Ovary (tissue), 9 donors: Measurements from ENCODE around the gene KRT2. TPM values are rescaled to one million over a fixed set of nuclear protein-coding genes. Genes with fewer than 3 reads are reported as not detected.

Experiments
- DNase-seq, 5 donors: peaks; one replicate each; pipeline ENCODE4 v3.0.0-alpha.2; 2019 to 2020
- H3K27ac ChIP-seq, 2 donors: fragments of 200-600 bp; one replicate each; pipeline versions ENCODE4 v1.5.1 to v1.8.0; 2019 to 2022
- H3K27me3 ChIP-seq: fragments of 200-600 bp; one replicate; pipeline ENCODE4 v1.8.0; 2022
- H3K36me3 ChIP-seq: fragments of 200-600 bp; sonication (generic); one replicate; pipeline ENCODE4 v1.5.1; 2019
- H3K4me1 ChIP-seq: one replicate; pipeline ENCODE4 v1.8.1; 2013; ENCODE audit warnings: mild to moderate bottlenecking, moderate library complexity; ENCODE audit not compliant: insufficient read depth
- H3K4me3 ChIP-seq: fragments of 200-600 bp; sonication (generic); one replicate; pipeline ENCODE4 v1.5.1; 2017
- H3K9me3 ChIP-seq, 2 donors: fragments of 200-600 bp in 1 of 2; sonication (generic) in 1 of 2; one replicate each; pipeline versions ENCODE4 v1.5.1 to v1.8.1; 2013 to 2019; ENCODE audit warnings: mild to moderate bottlenecking in 1 of 2, moderate library complexity in 1 of 2
- EP300 ChIP-seq: sonication (generic); formaldehyde crosslinking; IDR thresholded peaks from one replicate; pipeline ENCODE4 v1.6.1; 2017; ENCODE audit warnings: antibody characterized with exemption
- POLR2A ChIP-seq: fragments of 450-650 bp; IDR thresholded peaks from one replicate; pipeline ENCODE4 v1.6.1; 2017; ENCODE audit warnings: antibody characterized with exemption, mild to moderate bottlenecking, moderate library complexity
- WGBS, 3 donors: extraction: QIAGEN DNeasy Blood & Tissue Kit in 1 of 3; methylation state at CpG; one replicate each; pipeline versions ENCODE4 v1.1.5 to v1.1.7; 2013 to 2017; 5-methylcytosine and 5-hydroxymethylcytosine counted together
- intact Hi-C, 4 donors: fragments of 100-400 bp; cut with DNase I; formaldehyde crosslinking; loops; one replicate each; pipeline versions ENCODE4 v1.11.0 to v1.15.1; 2022 to 2023
- polyA plus RNA-seq, 2 donors: library from polyadenylated mRNA; stranded (reverse); fragments of 200-250 nt in 1 of 2; fragments of 350-450 nt in 1 of 2; fragmentation: Illumina TruSeq in 1 of 2; extraction: RNeasy Lipid Tissue Mini Kit (QIAGEN cat#74804) in 1 of 2; gene quantifications; one replicate each; pipeline ENCODE4 v1.2.3, GENCODE V29; 2013 to 2014
- total RNA-seq, 7 donors: library from RNA; depleted of rRNA in 2 of 7; stranded (reverse); fragments of >200 nt in 2 of 7; fragmentation: NEBNext Ultra II Directional in 3 of 7; extraction: Animal tissue kit (Norgen Biotek cat#: 25700) in 3 of 7; gene quantifications; one replicate each; pipeline versions ENCODE4 v1.1.0 to v1.2.4, GENCODE V29; 2016 to 2023
- TF ChIP-seq, protein P1 (sequence below), 3 donors: fragments of 450-650 bp in 2 of 3; fragments of 200-600 bp in 1 of 3; IDR thresholded peaks; one replicate each; pipeline versions ENCODE4 v1.5.1 to v1.8.0; 2016 to 2022; ENCODE audit warnings: antibody characterized with exemption in 3 of 3, mild to moderate bottlenecking in 1 of 3
- donor health status: DM: no; HTN: no; CAD: no; lungs with moderate emphysema.
- donor health status: DM: no; HTN: no; CAD: no.
- donor health status: Bipolar disorder and iron deficiency.
- donor health status: DM: yes; HTN: yes; CAD: no.
- donor health status: DM: no; HTN: no; CAD: no.
- donor health status: DM: yes; HTN: yes; CAD: no.

Gene KRT2
- total and polyA plus RNA-seq, 9 donors = not detected

DNA sequence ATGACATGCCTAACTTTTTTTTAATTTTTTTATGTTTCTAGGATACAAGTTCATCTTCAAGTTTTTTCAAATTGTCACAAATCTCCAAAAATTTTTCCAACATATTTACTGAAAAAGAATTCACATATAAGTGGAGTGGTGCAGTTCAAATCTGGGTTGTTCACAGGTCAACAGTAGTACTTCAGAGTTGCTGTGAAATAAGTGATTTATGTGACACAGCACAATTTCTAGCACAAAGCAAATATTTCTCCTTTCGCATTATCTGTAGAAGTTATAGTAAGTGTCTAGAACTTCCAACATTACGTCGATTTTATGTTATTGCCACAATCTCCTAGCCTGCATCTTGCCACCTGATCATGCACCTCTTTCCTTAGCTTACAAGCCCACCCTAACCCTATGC is 9.7 kb upstream of the KRT2 start:
- no peak overlapping the region for H3K4me3 ChIP-seq
- intact Hi-C loops = no loop called here
- TF ChIP-seq POLR2A = no peak
- TF ChIP-seq EP300 = no peak
- TF ChIP-seq, protein P1, sequence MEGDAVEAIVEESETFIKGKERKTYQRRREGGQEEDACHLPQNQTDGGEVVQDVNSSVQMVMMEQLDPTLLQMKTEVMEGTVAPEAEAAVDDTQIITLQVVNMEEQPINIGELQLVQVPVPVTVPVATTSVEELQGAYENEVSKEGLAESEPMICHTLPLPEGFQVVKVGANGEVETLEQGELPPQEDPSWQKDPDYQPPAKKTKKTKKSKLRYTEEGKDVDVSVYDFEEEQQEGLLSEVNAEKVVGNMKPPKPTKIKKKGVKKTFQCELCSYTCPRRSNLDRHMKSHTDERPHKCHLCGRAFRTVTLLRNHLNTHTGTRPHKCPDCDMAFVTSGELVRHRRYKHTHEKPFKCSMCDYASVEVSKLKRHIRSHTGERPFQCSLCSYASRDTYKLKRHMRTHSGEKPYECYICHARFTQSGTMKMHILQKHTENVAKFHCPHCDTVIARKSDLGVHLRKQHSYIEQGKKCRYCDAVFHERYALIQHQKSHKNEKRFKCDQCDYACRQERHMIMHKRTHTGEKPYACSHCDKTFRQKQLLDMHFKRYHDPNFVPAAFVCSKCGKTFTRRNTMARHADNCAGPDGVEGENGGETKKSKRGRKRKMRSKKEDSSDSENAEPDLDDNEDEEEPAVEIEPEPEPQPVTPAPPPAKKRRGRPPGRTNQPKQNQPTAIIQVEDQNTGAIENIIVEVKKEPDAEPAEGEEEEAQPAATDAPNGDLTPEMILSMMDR (IDR thresholded peaks at IDR 0.05) = no peak
- H3K36me3 ChIP-seq = no peaks in the 10 kb centered on the region
- no peaks in the 10 kb centered on the region for H3K4me1 ChIP-seq
- H3K27ac ChIP-seq = no peak overlapping the region
- no peak for DNase-seq
- no peaks in the 10 kb centered on the region for H3K27me3 ChIP-seq
- H3K9me3 ChIP-seq = no peaks in the 10 kb centered on the region
- WGBS, 3 donors = 69 to 86% (median 81%) methylated on average over 3 of the region's 3 CpGs

DNA sequence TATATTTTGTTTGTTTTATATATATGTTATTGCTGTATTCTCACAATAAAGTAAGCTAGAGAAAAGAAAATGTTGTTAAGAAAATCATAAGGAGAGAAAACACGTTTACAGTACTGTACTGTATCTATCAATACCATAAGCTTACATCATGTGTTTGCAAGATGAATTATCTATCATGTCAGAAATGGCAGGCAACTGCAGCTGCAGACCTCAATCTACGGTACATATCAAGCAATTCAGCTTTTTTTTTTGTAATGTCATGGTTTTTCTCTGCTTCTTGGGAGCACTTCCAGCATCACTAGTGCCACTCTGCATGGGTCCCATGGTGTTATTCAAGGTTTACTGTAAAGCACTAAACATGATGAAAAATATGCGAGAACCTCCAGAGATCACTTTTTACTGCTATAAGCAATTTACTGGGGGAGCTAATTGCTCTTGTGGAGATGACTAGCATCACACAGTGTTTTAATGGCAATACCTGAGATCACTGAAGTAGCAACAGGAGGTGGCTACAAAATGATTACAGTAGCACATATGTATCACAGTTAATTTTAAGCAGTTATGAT is 9.0 kb upstream of the KRT2 start:
- H3K27ac ChIP-seq = no peak overlapping the region
- TF ChIP-seq, protein P1 (IDR thresholded peaks at IDR 0.05) = no peak
- no peak for TF ChIP-seq POLR2A
- TF ChIP-seq EP300 = no peak
- no peaks in the 10 kb centered on the region for H3K4me1 ChIP-seq
- DNase-seq = no peak
- H3K27me3 ChIP-seq = no peaks in the 10 kb centered on the region
- no peaks in the 10 kb centered on the region for H3K36me3 ChIP-seq
- no peak overlapping the region for H3K4me3 ChIP-seq
- H3K9me3 ChIP-seq = no peaks in the 10 kb centered on the region
- 63 to 67% (median 65%) methylated on average over 3 of the region's 3 CpGs for WGBS, 3 donors
- intact Hi-C loops = no loop called here

DNA sequence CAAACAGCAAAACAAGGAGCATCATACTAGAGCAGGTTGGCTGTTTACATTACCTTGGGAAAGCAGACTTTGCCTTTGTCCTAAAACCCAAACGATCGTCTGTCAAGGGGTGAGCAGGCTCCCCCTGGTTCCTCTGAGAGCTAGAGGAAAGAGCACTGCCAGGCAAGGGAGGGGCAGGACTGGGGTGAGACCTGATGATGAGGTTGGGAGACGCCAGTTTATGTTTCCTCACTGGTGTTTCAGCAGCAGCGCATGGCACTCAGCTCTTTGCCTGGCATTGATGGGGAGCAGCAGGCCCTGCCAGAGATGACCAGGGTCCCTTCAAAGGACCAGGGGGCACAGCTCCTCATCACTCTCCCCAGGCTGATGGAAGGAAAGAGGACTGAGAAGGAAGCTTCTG is 7.9 kb upstream of the KRT2 start:
- Histone ChIP-seq H3K27me3 (no peaks in the 10 kb centered on the region), H3K4me3 (no peak overlapping the region), H3K9me3 (no peaks in the 10 kb centered on the region), H3K36me3 (no peaks in the 10 kb centered on the region), H3K4me1 (no peaks in the 10 kb centered on the region), H3K27ac (no peak overlapping the region)
- no peak for DNase-seq
- intact Hi-C loops = no loop called here
- WGBS, 3 donors = 65 to 82% (median 70%) methylated on average over 4 of the region's 4 CpGs
- TF ChIP-seq, protein P1 (IDR thresholded peaks at IDR 0.05) = no peak
- TF ChIP-seq EP300 = no peak
- no peak for TF ChIP-seq POLR2A

DNA sequence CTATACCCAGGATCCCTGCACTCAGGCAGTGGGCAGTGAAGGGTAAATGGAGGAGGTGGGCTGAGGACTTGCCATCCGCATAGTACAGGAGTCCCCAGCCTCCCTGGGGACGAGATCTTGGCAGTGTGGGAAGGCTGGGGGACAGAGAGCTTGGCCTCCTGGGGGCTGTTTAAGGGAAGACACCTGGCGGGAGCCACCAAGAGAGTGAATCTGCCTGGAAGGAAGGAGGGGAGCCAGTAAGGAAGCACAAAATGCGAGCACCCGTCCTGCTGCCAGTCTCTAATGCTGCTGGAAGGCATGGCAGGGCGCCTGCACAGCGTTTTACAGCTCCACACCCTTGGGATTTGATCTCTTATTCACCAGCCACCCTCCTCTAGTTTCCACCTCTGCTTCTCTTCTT is 7.4 kb upstream of the KRT2 start:
- no peaks in the 10 kb centered on the region for H3K4me1 ChIP-seq
- no peaks in the 10 kb centered on the region for H3K36me3 ChIP-seq
- H3K27ac ChIP-seq = no peak overlapping the region
- DNase-seq = no peak
- intact Hi-C loops = no loop called here
- no peaks in the 10 kb centered on the region for H3K27me3 ChIP-seq
- WGBS, 3 donors = 45 to 65% (median 49%) methylated on average over 7 of the region's 7 CpGs
- H3K9me3 ChIP-seq = no peaks in the 10 kb centered on the region
- TF ChIP-seq POLR2A (no peak), EP300 (no peak)
- TF ChIP-seq, protein P1 (IDR thresholded peaks at IDR 0.05) = no peak
- no peak overlapping the region for H3K4me3 ChIP-seq
